Activated CD4-positive, alpha-beta memory T cell treated with anti-CD3 and anti-CD28 coated beads, Interleukin-2, amount 10 ng/mL, durations not matched to agents 7 days and 5 days (primary cell): Measurements from ENCODE around the gene OOSP4B. TPM values are rescaled to one million over a fixed set of nuclear protein-coding genes. Genes with fewer than 3 reads are reported as not detected.
"Not testable (repeated sequence)": the region's sequence is repeated elsewhere in the genome, so short reads cannot be mapped to it uniquely, and the experiment has no call there.

Source experiments
- CTCF ChIA-PET: fragments of 350-600 bp; sonication (Branson Sonifier 250); formaldehyde crosslinking; loops from one replicate; lab custom pipeline; 2021; ENCODE audit warnings: antibody characterized with exemption, inconsistent platforms; lab: Charles Lee
- POLR2A ChIA-PET: fragments of 350-600 bp; sonication (Branson Sonifier 250); formaldehyde crosslinking; loops from one replicate; lab custom pipeline; 2021; ENCODE audit warnings: antibody characterized with exemption; lab: Charles Lee
- DNase-seq: peaks from one replicate; pipeline ENCODE4 v3.0.0-alpha.2; 2020
- H3K27ac Mint-ChIP-seq: one replicate; pipeline ENCODE4 v1.8.0; 2021; ENCODE audit warnings: mild to moderate bottlenecking, mixed read lengths
- H3K27me3 Mint-ChIP-seq: one replicate; pipeline ENCODE4 v1.8.0; 2021; ENCODE audit warnings: mixed read lengths
- H3K36me3 Mint-ChIP-seq: one replicate; pipeline ENCODE4 v1.8.0; 2021; ENCODE audit warnings: low read depth, mixed read lengths
- H3K4me1 Mint-ChIP-seq: one replicate; pipeline ENCODE4 v1.8.0; 2021; ENCODE audit warnings: mixed read lengths
- H3K4me3 Mint-ChIP-seq: one replicate; pipeline ENCODE4 v1.8.0; 2021; ENCODE audit warnings: mild to moderate bottlenecking, mixed read lengths
- H3K9me3 Mint-ChIP-seq: one replicate; pipeline ENCODE4 v1.8.0; 2021; ENCODE audit warnings: mixed read lengths
- total RNA-seq, 2 experiments: library from RNA; stranded (reverse); gene quantifications; one replicate each; pipeline ENCODE4 v1.2.3, GENCODE V29; 2021

Gene OOSP4B
- total RNA-seq, 2 experiments from 2014 or later = not detected

- CTCF ChIA-PET = no interaction called here
- no peak for DNase-seq
- Mint-ChIP-seq H3K4me1 (no peaks in the 10 kb centered on the region), H3K9me3 (no peaks in the 10 kb centered on the region), H3K4me3 (no peak overlapping the region), H3K36me3 (no peaks in the 10 kb centered on the region), H3K27me3 (no peaks in the 10 kb centered on the region), H3K27ac (no peak overlapping the region)
- POLR2A ChIA-PET = no interaction called here
Measured at GRCh38 chr11:60018058-60018457, 1.1 kb downstream of the OOSP4B start.

- CTCF ChIA-PET, H3K4me3 Mint-ChIP-seq, POLR2A ChIA-PET, H3K4me1 Mint-ChIP-seq, H3K27ac Mint-ChIP-seq, H3K27me3 Mint-ChIP-seq, H3K9me3 Mint-ChIP-seq, H3K36me3 Mint-ChIP-seq, DNase-seq: not testable (repeated sequence)
Measured at GRCh38 chr11:60020376-60020775, 3.4 kb downstream of the OOSP4B start.

- DNase-seq = no peak
- POLR2A ChIA-PET = no interaction called here
- H3K27ac Mint-ChIP-seq = no peak overlapping the region
- CTCF ChIA-PET = no interaction called here
- H3K27me3 Mint-ChIP-seq = no peaks in the 10 kb centered on the region
- no peaks in the 10 kb centered on the region for H3K9me3 Mint-ChIP-seq
- H3K4me1 Mint-ChIP-seq = no peaks in the 10 kb centered on the region
- H3K36me3 Mint-ChIP-seq = no peaks in the 10 kb centered on the region
- H3K4me3 Mint-ChIP-seq = no peak overlapping the region
Measured at GRCh38 chr11:60029015-60029632, 12.1 kb downstream of the OOSP4B start.

- Mint-ChIP-seq H3K4me1 (no peaks in the 10 kb centered on the region), H3K9me3 (no peaks in the 10 kb centered on the region), H3K27ac (no peak within 1 kb of the TSS), H3K36me3 (no peaks in the 10 kb centered on the region), H3K4me3 (no peak within 1 kb of the TSS), H3K27me3 (no peaks in the 10 kb centered on the region)
- ChIA-PET CTCF (no interaction called here), POLR2A (no interaction called here)
- DNase-seq = no peak
Measured at GRCh38 chr11:60040109-60040508, 23.1 kb downstream of the OOSP4B start, which contains the start of gene OOSP2. Gene OOSP2, plus strand, starts transcription at chr11:60040409. Its CDS starts 51 bp downstream, at chr11:60040460.

GRCh38 chr11:60050422-60050821 lies 33.4 kb downstream of the OOSP4B start:
- H3K27me3 Mint-ChIP-seq, CTCF ChIA-PET, DNase-seq, H3K4me3 Mint-ChIP-seq, H3K36me3 Mint-ChIP-seq, H3K4me1 Mint-ChIP-seq, H3K27ac Mint-ChIP-seq, POLR2A ChIA-PET, H3K9me3 Mint-ChIP-seq: not testable (repeated sequence)

GRCh38 chr11:60050839-60051238 lies 33.9 kb downstream of the OOSP4B start:
- H3K27ac Mint-ChIP-seq, POLR2A ChIA-PET, H3K36me3 Mint-ChIP-seq: not testable (repeated sequence)

GRCh38 chr11:60056349-60056969 lies 39.5 kb downstream of the OOSP4B start, which contains the start of gene MS4A3:
Gene MS4A3, plus strand, starts transcription at chr11:60056665. Its CDS starts 4,496 bp downstream, at chr11:60061161.
- ChIA-PET POLR2A (no interaction called here), CTCF (no interaction called here)
- Mint-ChIP-seq H3K4me3 (no peak within 1 kb of the TSS), H3K27ac (no peak within 1 kb of the TSS), H3K36me3 (no peaks in the 10 kb centered on the region), H3K9me3 (peaks cover 3% of the 10 kb centered on the region), H3K4me1 (peaks cover 2% of the 10 kb centered on the region), H3K27me3 (peaks cover 3% of the 10 kb centered on the region)
- DNase-seq = no peak

More at GRCh38 chr11:60050839-60051238, 33.9 kb downstream of the OOSP4B start:
- DNase-seq, H3K4me1 Mint-ChIP-seq, CTCF ChIA-PET, H3K9me3 Mint-ChIP-seq, H3K27me3 Mint-ChIP-seq, H3K4me3 Mint-ChIP-seq: not testable (repeated sequence)

GRCh38 chr11:60059052-60059451 lies 42.1 kb downstream of the OOSP4B start:
- Mint-ChIP-seq H3K36me3 (no peaks in the 10 kb centered on the region), H3K4me1 (peaks cover 2% of the 10 kb centered on the region), H3K27me3 (peaks cover 7% of the 10 kb centered on the region), H3K27ac (no peak overlapping the region), H3K4me3 (no peak overlapping the region), H3K9me3 (peaks cover 3% of the 10 kb centered on the region)
- DNase-seq = no peak
- ChIA-PET CTCF (no interaction called here), POLR2A (no interaction called here)

GRCh38 chr11:60059521-60060240 lies 42.7 kb downstream of the OOSP4B start:
- H3K9me3 Mint-ChIP-seq = peaks cover 3% of the 10 kb centered on the region
- peaks cover 2% of the 10 kb centered on the region for H3K4me1 Mint-ChIP-seq
- ChIA-PET POLR2A (no interaction called here), CTCF (no interaction called here)
- no peak overlapping the region for H3K4me3 Mint-ChIP-seq
- DNase-seq = no peak
- no peaks in the 10 kb centered on the region for H3K36me3 Mint-ChIP-seq
- H3K27me3 Mint-ChIP-seq = peaks cover 8% of the 10 kb centered on the region
- H3K27ac Mint-ChIP-seq = no peak overlapping the region

- Mint-ChIP-seq H3K36me3 (no peaks in the 10 kb centered on the region), H3K4me1 (peaks cover 2% of the 10 kb centered on the region), H3K9me3 (peaks cover 3% of the 10 kb centered on the region), H3K4me3 (no peak overlapping the region), H3K27me3 (peaks cover 5% of the 10 kb centered on the region), H3K27ac (no peak overlapping the region)
- POLR2A ChIA-PET = no interaction called here
- CTCF ChIA-PET = no interaction called here
- no peak for DNase-seq
Measured at GRCh38 chr11:60064111-60064510, 47.1 kb downstream of the OOSP4B start.

GRCh38 chr11:60065801-60066200 lies 48.8 kb downstream of the OOSP4B start:
- Mint-ChIP-seq H3K4me1 (no peaks in the 10 kb centered on the region), H3K27me3 (peaks cover 5% of the 10 kb centered on the region), H3K27ac (no peak overlapping the region), H3K4me3 (no peak overlapping the region), H3K9me3 (no peaks in the 10 kb centered on the region), H3K36me3 (no peaks in the 10 kb centered on the region)
- DNase-seq = no peak
- CTCF ChIA-PET = no interaction called here
- POLR2A ChIA-PET = no interaction called here

GRCh38 chr11:60069450-60069849 lies 52.5 kb downstream of the OOSP4B start:
- H3K27me3 Mint-ChIP-seq = no peaks in the 10 kb centered on the region
- H3K4me3 Mint-ChIP-seq = no peak overlapping the region
- H3K27ac Mint-ChIP-seq = no peak overlapping the region
- H3K36me3 Mint-ChIP-seq = no peaks in the 10 kb centered on the region
- no peak for DNase-seq
- ChIA-PET CTCF (no interaction called here), POLR2A (no interaction called here)
- no peaks in the 10 kb centered on the region for H3K9me3 Mint-ChIP-seq
- no peaks in the 10 kb centered on the region for H3K4me1 Mint-ChIP-seq

- DNase-seq, H3K4me3 Mint-ChIP-seq, CTCF ChIA-PET, H3K27me3 Mint-ChIP-seq, H3K4me1 Mint-ChIP-seq, POLR2A ChIA-PET, H3K27ac Mint-ChIP-seq, H3K36me3 Mint-ChIP-seq, H3K9me3 Mint-ChIP-seq: not testable (repeated sequence)
Measured at GRCh38 chr11:60071644-60072043, 54.7 kb downstream of the OOSP4B start.
